Large intestine (tissue), 3 donors: ENCODE results near the gene ETV6. TPM values are rescaled to one million over a fixed set of nuclear protein-coding genes. Genes with fewer than 3 reads are reported as not detected.

Source experiments
- DNase-seq, 2 donors: peaks; one replicate each; pipeline versions ENCODE4 v3.0.0 to v3.0.0-alpha.2; 2013
- H3K27ac ChIP-seq: one replicate; pipeline ENCODE4 v1.5.1; 2013; ENCODE audit warnings: low read length
- H3K27me3 ChIP-seq: 2 replicates; pipeline ENCODE4 v1.6.1; 2013; ENCODE audit warnings: low read length; ENCODE audit not compliant: control insufficient read depth, insufficient read depth
- H3K36me3 ChIP-seq: 2 replicates; pipeline ENCODE4 v1.6.1; 2013; ENCODE audit warnings: low read length; ENCODE audit not compliant: control insufficient read depth, insufficient read depth
- H3K4me1 ChIP-seq: one replicate; pipeline ENCODE4 v1.6.1; 2013; ENCODE audit warnings: low read length; ENCODE audit not compliant: control insufficient read depth, insufficient read depth
- H3K4me3 ChIP-seq: one replicate; pipeline ENCODE4 v1.5.1; 2013; ENCODE audit warnings: low read length
- H3K9me3 ChIP-seq: one replicate; pipeline ENCODE4 v1.6.1; 2013; ENCODE audit warnings: mild to moderate bottlenecking, low read depth, low read length, moderate library complexity; ENCODE audit not compliant: control insufficient read depth
- WGBS: methylation state at CpG from one replicate; pipeline ENCODE4 v1.1.5; 2013; ENCODE audit warnings: low lambda C conversion rate; ENCODE audit not compliant: insufficient coverage; 5-methylcytosine and 5-hydroxymethylcytosine counted together
- polyA plus RNA-seq: library from polyadenylated mRNA; unstranded; fragments of 120-200 nt; gene quantifications from one replicate; pipeline ENCODE4 v1.2.1, GENCODE V29; 2013

Gene ETV6
- polyA plus RNA-seq, 1 donor: 14.9 TPM

DNA sequence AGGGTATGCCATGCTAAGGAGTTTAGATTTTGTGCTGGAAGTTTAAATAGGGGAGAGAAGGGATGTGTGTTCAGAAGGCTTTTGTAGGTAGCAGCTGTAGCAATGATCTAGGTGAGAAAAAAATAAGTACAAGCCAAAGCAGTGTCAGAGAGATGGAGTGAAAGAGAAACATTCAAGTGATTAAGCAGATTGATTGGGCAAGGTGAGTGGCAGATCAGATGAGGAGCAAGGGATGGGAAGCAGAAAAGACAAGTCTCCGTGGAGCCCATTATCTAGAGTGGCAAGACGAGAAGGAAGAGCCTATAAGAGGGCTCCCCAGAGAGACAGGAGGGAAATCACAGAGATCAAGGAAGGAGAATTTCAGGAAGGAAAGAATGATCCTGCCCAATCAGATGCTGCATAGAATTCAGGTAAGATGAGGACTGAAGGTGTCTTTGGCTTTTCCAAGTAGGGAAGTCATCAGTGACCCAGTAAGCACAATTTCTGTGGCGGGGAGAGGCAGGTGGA is 133.5 kb downstream of the ETV6 start:
- DNase-seq: no peak
- H3K4me3 ChIP-seq: no peak overlapping the region
- H3K36me3 ChIP-seq: peaks cover 3% of the 10 kb centered on the region
- no peaks in the 10 kb centered on the region for H3K9me3 ChIP-seq
- H3K27ac ChIP-seq: no peak overlapping the region
- H3K4me1 ChIP-seq: no peaks in the 10 kb centered on the region
- no peaks in the 10 kb centered on the region for H3K27me3 ChIP-seq
- no CpG with 5 or more reads among the region's 3 CpGs for WGBS

- no peaks in the 10 kb centered on the region for H3K36me3 ChIP-seq
- H3K4me3 ChIP-seq: no peak overlapping the region
- no peak for DNase-seq
- H3K27ac ChIP-seq: no peak overlapping the region
- H3K4me1 ChIP-seq: no peaks in the 10 kb centered on the region
- no peaks in the 10 kb centered on the region for H3K9me3 ChIP-seq
- H3K27me3 ChIP-seq: no peaks in the 10 kb centered on the region
- WGBS: no CpG with 5 or more reads among the region's 5 CpGs
Observed at GRCh38 chr12:11785712-11786111, 136.2 kb downstream of the ETV6 start.

- H3K27me3 ChIP-seq: no peaks in the 10 kb centered on the region
- H3K27ac ChIP-seq: no peak overlapping the region
- no peaks in the 10 kb centered on the region for H3K4me1 ChIP-seq
- H3K9me3 ChIP-seq: no peaks in the 10 kb centered on the region
- no CpG with 5 or more reads among the region's 5 CpGs for WGBS
- H3K36me3 ChIP-seq: no peaks in the 10 kb centered on the region
- no peak for DNase-seq
- no peak overlapping the region for H3K4me3 ChIP-seq
Observed at GRCh38 chr12:11786638-11787365, 137.3 kb downstream of the ETV6 start.

- Histone ChIP-seq H3K36me3 (peaks cover 2% of the 10 kb centered on the region), H3K27ac (no peak overlapping the region), H3K27me3 (no peaks in the 10 kb centered on the region), H3K9me3 (no peaks in the 10 kb centered on the region), H3K4me1 (no peaks in the 10 kb centered on the region), H3K4me3 (no peak overlapping the region)
- 100% methylated on average over 1 of the region's 1 CpG for WGBS
- DNase-seq: no peak
Observed at GRCh38 chr12:11787437-11787836, 138.0 kb downstream of the ETV6 start.

DNA sequence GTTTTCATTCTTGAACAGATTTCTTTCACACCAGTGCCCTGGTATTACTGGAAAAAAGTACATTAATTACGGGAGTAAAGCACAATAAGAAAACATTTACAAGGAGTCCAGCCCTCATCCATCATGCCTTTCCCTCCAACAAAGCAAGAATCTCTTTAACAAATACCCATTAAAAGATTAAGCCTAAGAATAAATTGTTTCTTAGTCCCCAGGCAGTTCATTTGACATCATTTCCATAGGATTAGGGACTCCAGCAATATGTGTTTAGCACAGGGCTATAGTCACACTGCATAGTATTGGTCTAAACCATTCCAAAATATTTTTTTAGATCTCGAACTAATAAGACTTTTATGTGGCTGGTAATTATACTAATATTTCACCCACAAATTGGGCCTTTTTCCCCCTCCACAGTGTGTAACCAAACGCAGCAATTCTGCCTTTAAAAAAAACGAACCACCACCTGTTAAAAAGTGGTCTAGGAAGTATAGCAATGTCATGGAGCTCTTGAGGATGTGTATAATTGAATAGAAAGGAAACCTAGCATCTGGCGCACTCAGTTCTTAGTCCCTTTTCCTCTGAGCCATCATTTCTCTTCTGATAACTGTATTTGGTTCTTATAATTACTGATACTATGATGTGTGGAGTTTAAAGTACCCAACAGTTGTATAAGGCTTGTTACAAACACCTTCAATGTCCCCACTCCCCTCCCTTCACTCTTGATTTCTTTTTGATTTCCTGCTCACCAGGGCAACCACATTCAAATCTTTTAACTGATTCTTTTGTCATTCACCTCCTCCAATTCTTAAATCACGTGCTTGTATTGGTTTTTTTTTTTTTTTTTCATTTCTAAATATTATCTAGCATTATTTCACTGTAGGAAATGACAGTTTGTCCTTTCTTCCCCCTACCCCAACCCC is 138.7 kb downstream of the ETV6 start:
- Histone ChIP-seq H3K27ac (no peak overlapping the region), H3K4me1 (no peaks in the 10 kb centered on the region), H3K4me3 (no peak overlapping the region), H3K27me3 (no peaks in the 10 kb centered on the region), H3K36me3 (peaks cover 2% of the 10 kb centered on the region), H3K9me3 (no peaks in the 10 kb centered on the region)
- WGBS: 79% methylated on average over 1 of the region's 6 CpGs
- DNase-seq: no peak

- H3K36me3 ChIP-seq: peaks cover 2% of the 10 kb centered on the region
- no peak for DNase-seq
- H3K27ac ChIP-seq: peak overlapping the region; percentile 45
- no peaks in the 10 kb centered on the region for H3K9me3 ChIP-seq
- H3K4me3 ChIP-seq: no peak overlapping the region
- H3K27me3 ChIP-seq: no peaks in the 10 kb centered on the region
- no CpG with 5 or more reads among the region's 14 CpGs for WGBS
- peaks cover 13% of the 10 kb centered on the region for H3K4me1 ChIP-seq
Observed at GRCh38 chr12:11793921-11794710, 144.6 kb downstream of the ETV6 start.

GRCh38 chr12:11794751-11795150 is 145.3 kb downstream of the ETV6 start:
- no CpG with 5 or more reads among the region's 4 CpGs for WGBS
- DNase-seq: no peak
- H3K27ac ChIP-seq: peak overlapping the region; percentile 45
- H3K27me3 ChIP-seq: no peaks in the 10 kb centered on the region
- H3K4me1 ChIP-seq: peaks cover 13% of the 10 kb centered on the region
- no peaks in the 10 kb centered on the region for H3K9me3 ChIP-seq
- H3K36me3 ChIP-seq: peaks cover 2% of the 10 kb centered on the region
- no peak overlapping the region for H3K4me3 ChIP-seq

DNA sequence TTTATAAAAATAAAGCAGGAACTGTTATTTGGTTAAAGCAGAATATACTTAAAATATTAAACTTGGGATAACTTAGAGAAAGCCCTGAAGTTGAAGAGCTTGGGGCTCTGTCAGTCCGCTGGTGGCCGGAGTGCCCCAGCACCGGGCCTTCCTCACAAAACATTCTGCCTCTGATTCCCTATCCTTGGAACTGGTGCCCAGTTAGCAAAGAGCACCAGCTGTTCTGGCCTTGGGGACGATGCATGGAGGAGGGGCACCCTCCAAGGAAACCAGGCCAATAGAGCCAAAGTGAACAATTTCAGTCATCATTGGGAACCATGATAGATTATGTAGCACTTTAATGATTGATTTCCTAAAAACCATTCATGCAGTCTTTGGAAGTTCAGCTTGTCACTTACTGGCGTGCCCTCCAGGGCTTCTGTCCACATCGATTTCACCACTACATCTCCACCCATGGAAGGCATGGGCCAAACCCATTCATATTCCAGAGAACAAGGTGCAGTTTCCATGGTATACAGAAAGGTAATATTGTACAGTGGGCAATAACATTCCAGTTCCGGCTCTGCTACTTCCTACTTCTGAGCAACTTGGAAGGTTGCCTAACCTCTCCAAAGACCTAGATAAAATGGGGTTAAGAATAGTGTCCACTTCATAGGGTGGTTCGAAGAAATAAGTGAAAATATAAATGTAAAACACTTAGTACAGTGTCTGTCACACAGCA is 145.9 kb downstream of the ETV6 start:
- DNase-seq: peak; percentile 66 to 71
- Histone ChIP-seq H3K27ac (peak overlapping the region; percentile 45), H3K4me3 (no peak overlapping the region), H3K27me3 (no peaks in the 10 kb centered on the region), H3K9me3 (no peaks in the 10 kb centered on the region), H3K4me1 (peaks cover 13% of the 10 kb centered on the region), H3K36me3 (peaks cover 2% of the 10 kb centered on the region)
- no CpG with 5 or more reads among the region's 8 CpGs for WGBS

GRCh38 chr12:11795913-11796459 is 146.5 kb downstream of the ETV6 start:
- Histone ChIP-seq H3K9me3 (no peaks in the 10 kb centered on the region), H3K27ac (peak overlapping the region; percentile 4), H3K4me3 (no peak overlapping the region), H3K27me3 (no peaks in the 10 kb centered on the region), H3K36me3 (peaks cover 2% of the 10 kb centered on the region), H3K4me1 (peaks cover 13% of the 10 kb centered on the region)
- no CpG with 5 or more reads among the region's 6 CpGs for WGBS
- no peak for DNase-seq
